CD14-positive monocyte (primary cell): Measurements from ENCODE around the gene TBR1. TPM values are rescaled to one million over a fixed set of nuclear protein-coding genes. Genes with fewer than 3 reads are reported as not detected.

Experiments
- DNase-seq, 3 donors: peaks; one replicate each; pipeline ENCODE4 v3.0.0-alpha.2; 2011 to 2022
- H2AFZ ChIP-seq: 2 replicates; pipeline ENCODE4 v1.6.0; 2012; ENCODE audit warnings: mild to moderate bottlenecking, low read depth, low read length, inconsistent platforms; ENCODE audit not compliant: insufficient read depth, poor library complexity, severe bottlenecking
- H3K27ac ChIP-seq, 2 donors: 1 replicate in 1 of 2; 2 replicates in 1 of 2; pipeline ENCODE4 v1.5.1; 2012 to 2013; ENCODE audit warnings: low read length in 2 of 2, control low read depth in 1 of 2, inconsistent platforms in 1 of 2, low read depth in 1 of 2, mild to moderate bottlenecking in 1 of 2
- H3K27me3 ChIP-seq, 2 donors: one replicate each; pipeline versions ENCODE4 v1.6.0 to v1.6.1; 2011 to 2013; ENCODE audit warnings: low read length in 2 of 2; ENCODE audit not compliant: control insufficient read depth in 2 of 2, insufficient read depth in 2 of 2
- H3K36me3 ChIP-seq, 2 donors: replicated peaks in 1 of 2; 1 replicate in 1 of 2; 2 replicates in 1 of 2; pipeline versions ENCODE4 v1.5.1 to v1.6.1; 2012 to 2013; ENCODE audit warnings: low read length in 2 of 2, control low read depth in 1 of 2, inconsistent platforms in 1 of 2, mild to moderate bottlenecking in 1 of 2; ENCODE audit not compliant: insufficient read depth in 2 of 2, control insufficient read depth in 1 of 2
- H3K4me1 ChIP-seq, 2 donors: 1 replicate in 1 of 2; 2 replicates in 1 of 2; pipeline versions ENCODE4 v1.5.1 to v1.6.1; 2012 to 2013; ENCODE audit warnings: low read length in 2 of 2, control low read depth in 1 of 2, inconsistent platforms in 1 of 2, mild to moderate bottlenecking in 1 of 2, moderate library complexity in 1 of 2; ENCODE audit not compliant: insufficient read depth in 2 of 2, control insufficient read depth in 1 of 2
- H3K4me2 ChIP-seq: replicated peaks from 2 replicates; pipeline ENCODE3; 2012; ENCODE audit warnings: low read length, moderate library complexity, mild to moderate bottlenecking; ENCODE audit not compliant: poor library complexity, severe bottlenecking; ENCODE audit errors: extremely low read depth
- H3K4me3 ChIP-seq, 3 experiments: fragments of 200-600 bp in 1 of 3; sonication (generic) in 1 of 3; replicated peaks in 1 of 3; 1 replicate in 2 of 3; 2 replicates in 1 of 3; pipeline ENCODE4 v1.5.1; 2011 to 2013; ENCODE audit warnings: low read length in 3 of 3, mild to moderate bottlenecking in 3 of 3, control low read depth in 2 of 3, low read depth in 2 of 3, inconsistent platforms in 1 of 3, moderate library complexity in 1 of 3
- H3K79me2 ChIP-seq: 2 replicates; pipeline ENCODE4 v1.6.0; 2012; ENCODE audit warnings: mild to moderate bottlenecking, control low read depth, inconsistent platforms, low read length, moderate library complexity; ENCODE audit not compliant: insufficient read depth
- H3K9ac ChIP-seq: 2 replicates; pipeline ENCODE4 v1.6.0; 2017; ENCODE audit warnings: low read length, mild to moderate bottlenecking; ENCODE audit not compliant: insufficient read depth, poor library complexity, severe bottlenecking
- H3K9me3 ChIP-seq, 2 donors: replicated peaks in 1 of 2; 1 replicate in 1 of 2; 2 replicates in 1 of 2; pipeline versions ENCODE4 v1.5.1 to v1.6.1; 2012 to 2013; ENCODE audit warnings: low read length in 2 of 2, control low read depth in 1 of 2; ENCODE audit not compliant: control insufficient read depth in 1 of 2, insufficient read depth in 1 of 2
- H4K20me1 ChIP-seq: 2 replicates; pipeline ENCODE4 v1.6.0; 2012; ENCODE audit warnings: mild to moderate bottlenecking, low read length, control low read depth, moderate library complexity; ENCODE audit not compliant: insufficient read depth
- H3K27ac Mint-ChIP-seq, 7 donors: one replicate each; pipeline ENCODE4 v1.8.0; 2020; ENCODE audit warnings: mild to moderate bottlenecking in 7 of 7, mixed read lengths in 7 of 7, moderate library complexity in 6 of 7, inconsistent platforms in 2 of 7
- H3K27me3 Mint-ChIP-seq, 3 donors: one replicate each; pipeline ENCODE4 v1.8.0; 2021 to 2022; ENCODE audit warnings: low read depth in 3 of 3, mild to moderate bottlenecking in 3 of 3, mixed read lengths in 3 of 3, moderate library complexity in 3 of 3, inconsistent platforms in 1 of 3
- H3K36me3 Mint-ChIP-seq, 2 donors: one replicate each; pipeline ENCODE4 v1.8.0; 2020; ENCODE audit warnings: mixed read lengths in 2 of 2, inconsistent platforms in 1 of 2, mild to moderate bottlenecking in 1 of 2
- H3K4me1 Mint-ChIP-seq: one replicate; pipeline ENCODE4 v1.8.0; 2020; ENCODE audit warnings: mild to moderate bottlenecking, mixed read lengths
- H3K4me3 Mint-ChIP-seq, 2 donors: one replicate each; pipeline ENCODE4 v1.8.0; 2020; ENCODE audit warnings: mild to moderate bottlenecking in 2 of 2, mixed read lengths in 2 of 2, moderate library complexity in 1 of 2
- H3K9me3 Mint-ChIP-seq, 7 donors: one replicate each; pipeline ENCODE4 v1.8.0; 2020 to 2022; ENCODE audit warnings: mixed read lengths in 7 of 7, mild to moderate bottlenecking in 6 of 7, moderate library complexity in 6 of 7, inconsistent platforms in 2 of 7
- CTCF ChIP-seq: fragments of 200-600 bp; IDR thresholded peaks from one replicate; pipeline ENCODE4 v1.8.0; 2022; ENCODE audit warnings: antibody characterized with exemption, mild to moderate bottlenecking
- WGBS: methylation state at CpG from one replicate; pipeline ENCODE4 v1.1.5; 2013; ENCODE audit warnings: missing lambda C conversion rate; ENCODE audit not compliant: insufficient coverage; 5-methylcytosine and 5-hydroxymethylcytosine counted together
- intact Hi-C, 2 donors: fragments of 100-400 bp; cut with micrococcal nuclease; formaldehyde crosslinking; loops; one replicate each; pipeline versions ENCODE4 v1.15.0 to v1.15.1; 2023
- polyA plus RNA-seq, 3 donors: library from polyadenylated mRNA; depleted of rRNA in 1 of 3; unstranded in 2 of 3; stranded (reverse) in 1 of 3; fragments of 300-500 nt in 2 of 3; fragments of >200 nt in 1 of 3; fragmentation: Illumina TruSeq in 2 of 3; gene quantifications; 1 replicate in 2 of 3; 2 replicates in 1 of 3; pipeline ENCODE4 v1.2.3, GENCODE V29; 2012 to 2021

The TBR1 gene
- polyA plus RNA-seq, 3 donors: not detected

GRCh38 chr2:161400076-161400475 lies 16.0 kb upstream of the TBR1 start:
- H3K79me2 ChIP-seq: no peaks in the 10 kb centered on the region
- no peak for DNase-seq
- no peaks in the 10 kb centered on the region for H3K9me3 ChIP-seq
- intact Hi-C loops: no loop called here
- no peaks in the 10 kb centered on the region for H3K4me1 ChIP-seq
- Mint-ChIP-seq H3K27ac (no peak overlapping the region), H3K36me3 (peaks cover 55 to 57% of the 10 kb centered on the region in 2 donors), H3K9me3 (peaks cover 0 to 4% (median 0%) of the 10 kb centered on the region in 7 donors), H3K27me3 (no peaks in the 10 kb centered on the region), H3K4me3 (no peak overlapping the region), H3K4me1 (no peaks in the 10 kb centered on the region)
- TF ChIP-seq CTCF: no peak
- H3K4me3 ChIP-seq: no peak overlapping the region
- H3K36me3 ChIP-seq: peaks cover 42 to 72% of the 10 kb centered on the region in 2 donors
- no CpG with 5 or more reads among the region's 2 CpGs for WGBS
- H4K20me1 ChIP-seq: no peaks in the 10 kb centered on the region
- H3K4me2 ChIP-seq: no peak overlapping the region
- H2AFZ ChIP-seq: no peak overlapping the region
- H3K27me3 ChIP-seq: no peaks in the 10 kb centered on the region
- H3K9ac ChIP-seq: no peak overlapping the region
- H3K27ac ChIP-seq: no peak overlapping the region

GRCh38 chr2:161402297-161402696 lies 13.8 kb upstream of the TBR1 start:
- H2AFZ ChIP-seq: no peak overlapping the region
- TF ChIP-seq CTCF: no peak
- no peak overlapping the region for H3K9ac ChIP-seq
- no peaks in the 10 kb centered on the region for H3K79me2 ChIP-seq
- intact Hi-C loops: no loop called here
- H3K4me1 Mint-ChIP-seq: no peaks in the 10 kb centered on the region
- no peaks in the 10 kb centered on the region for H3K27me3 ChIP-seq
- peaks cover 35 to 39% of the 10 kb centered on the region in 2 donors for H3K36me3 Mint-ChIP-seq
- H4K20me1 ChIP-seq: no peaks in the 10 kb centered on the region
- no CpG with 5 or more reads among the region's 4 CpGs for WGBS
- H3K4me2 ChIP-seq: no peak overlapping the region
- no peak overlapping the region for H3K4me3 Mint-ChIP-seq
- H3K27ac Mint-ChIP-seq: no peak overlapping the region
- no peaks in the 10 kb centered on the region for H3K27me3 Mint-ChIP-seq
- H3K4me1 ChIP-seq: no peaks in the 10 kb centered on the region
- H3K36me3 ChIP-seq: peaks cover 21 to 49% of the 10 kb centered on the region in 2 donors
- H3K4me3 ChIP-seq: no peak overlapping the region
- H3K27ac ChIP-seq: no peak overlapping the region
- peaks cover 0 to 3% (median 0%) of the 10 kb centered on the region in 7 donors for H3K9me3 Mint-ChIP-seq
- no peaks in the 10 kb centered on the region for H3K9me3 ChIP-seq
- no peak for DNase-seq
